Kidney (tissue), 14 donors: ENCODE measurements around the gene CNOT1. TPM values are rescaled to one million over a fixed set of nuclear protein-coding genes. Genes with fewer than 3 reads are reported as not detected.

Experiments used
- DNase-seq, 5 donors: peaks; one replicate each; pipeline ENCODE4 v3.0.0-alpha.2; 2013 to 2020
- FAIRE-seq: peaks from 2 replicates; lab custom pipeline; 2012; peaks lifted over from hg19 to GRCh38; lab: Jason Lieb, UNC
- H3K27ac ChIP-seq, 2 donors: one replicate each; pipeline ENCODE4 v1.7.0; 2013; ENCODE audit warnings: low read depth in 2 of 2, low read length in 2 of 2, inconsistent platforms in 1 of 2
- H3K27me3 ChIP-seq: one replicate; pipeline ENCODE4 v1.7.1; 2013; ENCODE audit warnings: low read length, inconsistent platforms; ENCODE audit not compliant: control insufficient read depth, insufficient read depth
- H3K36me3 ChIP-seq, 3 donors: one replicate each; pipeline versions ENCODE4 v1.7.0 to v1.7.1; 2013; ENCODE audit warnings: low read length in 3 of 3, control low read depth in 1 of 3, inconsistent platforms in 1 of 3; ENCODE audit not compliant: insufficient read depth in 3 of 3, control insufficient read depth in 2 of 3
- H3K4me1 ChIP-seq, 3 donors: one replicate each; pipeline versions ENCODE4 v1.7.0 to v1.7.1; 2013; ENCODE audit warnings: low read length in 3 of 3, inconsistent platforms in 1 of 3, low read depth in 1 of 3; ENCODE audit not compliant: control insufficient read depth in 2 of 3, insufficient read depth in 2 of 3
- H3K4me3 ChIP-seq, 3 donors: one replicate each; pipeline versions ENCODE4 v1.7.0 to v1.8.1; 2013; ENCODE audit warnings: low read length in 3 of 3, control low read depth in 1 of 3, inconsistent platforms in 1 of 3
- H3K9ac ChIP-seq, 3 donors: one replicate each; pipeline versions ENCODE4 v1.7.0 to v1.7.1; 2013; ENCODE audit warnings: low read length in 3 of 3, control low read depth in 1 of 3, inconsistent platforms in 1 of 3
- H3K9me3 ChIP-seq, 3 donors: one replicate each; pipeline versions ENCODE4 v1.7.0 to v1.7.1; 2013; ENCODE audit warnings: low read length in 3 of 3, control low read depth in 1 of 3, inconsistent platforms in 1 of 3; ENCODE audit not compliant: control insufficient read depth in 2 of 3, insufficient read depth in 1 of 3
- CTCF ChIP-seq: IDR thresholded peaks from 3 replicates; pipeline ENCODE4 v1.5.1; 2012; ENCODE audit warnings: mild to moderate bottlenecking, moderate library complexity, borderline replicate concordance; ENCODE audit not compliant: insufficient read depth; ENCODE audit errors: extremely low read depth
- intact Hi-C: fragments of 100-400 bp; cut with DNase I; formaldehyde crosslinking; loops from one replicate; pipeline ENCODE4 v1.11.1; 2022
- polyA plus RNA-seq: library from polyadenylated mRNA; stranded (reverse); fragments of 350-450 nt; fragmentation: Illumina TruSeq; extraction: RNeasy Lipid Tissue Mini Kit (QIAGEN cat#74804); gene quantifications from one replicate; pipeline ENCODE4 v1.2.3, GENCODE V29; 2014; ENCODE audit warnings: low read depth, low replicate concordance; ENCODE audit not compliant: insufficient read depth
- total RNA-seq: library from RNA; stranded (reverse); fragmentation: NEBNext Ultra II Directional; extraction: Animal tissue kit (Norgen Biotek cat#: 25700); gene quantifications from one replicate; pipeline ENCODE4 v1.2.1, GENCODE V29; 2021
- donor health status: control.
- donor health status: control.
- donor health status: control.
- donor health status: control.
- donor health status: control.
- donor health status: DM: yes; HTN: yes; CAD: no.
- donor health status: Normal renal cell carcinoma (clear cell type).

The CNOT1 gene
- total and polyA plus RNA-seq, 2 donors from 2014 or later, result 54.8 to 147 TPM

- no peaks in the 10 kb centered on the region for H3K4me1 ChIP-seq
- no peaks in the 10 kb centered on the region for H3K36me3 ChIP-seq
- DNase-seq, result peak in 1 of 5 donors; percentile 49
- no peak overlapping the region for H3K27ac ChIP-seq
- intact Hi-C loops, result no loop called here
- no peaks in the 10 kb centered on the region for H3K9me3 ChIP-seq
- no peak for FAIRE-seq
- H3K9ac ChIP-seq, result no peak overlapping the region
- no peak overlapping the region for H3K4me3 ChIP-seq
- no peaks in the 10 kb centered on the region for H3K27me3 ChIP-seq
- no peak for TF ChIP-seq CTCF
Measured at GRCh38 chr16:58507963-58508670, 121.5 kb downstream of the CNOT1 start.

DNA sequence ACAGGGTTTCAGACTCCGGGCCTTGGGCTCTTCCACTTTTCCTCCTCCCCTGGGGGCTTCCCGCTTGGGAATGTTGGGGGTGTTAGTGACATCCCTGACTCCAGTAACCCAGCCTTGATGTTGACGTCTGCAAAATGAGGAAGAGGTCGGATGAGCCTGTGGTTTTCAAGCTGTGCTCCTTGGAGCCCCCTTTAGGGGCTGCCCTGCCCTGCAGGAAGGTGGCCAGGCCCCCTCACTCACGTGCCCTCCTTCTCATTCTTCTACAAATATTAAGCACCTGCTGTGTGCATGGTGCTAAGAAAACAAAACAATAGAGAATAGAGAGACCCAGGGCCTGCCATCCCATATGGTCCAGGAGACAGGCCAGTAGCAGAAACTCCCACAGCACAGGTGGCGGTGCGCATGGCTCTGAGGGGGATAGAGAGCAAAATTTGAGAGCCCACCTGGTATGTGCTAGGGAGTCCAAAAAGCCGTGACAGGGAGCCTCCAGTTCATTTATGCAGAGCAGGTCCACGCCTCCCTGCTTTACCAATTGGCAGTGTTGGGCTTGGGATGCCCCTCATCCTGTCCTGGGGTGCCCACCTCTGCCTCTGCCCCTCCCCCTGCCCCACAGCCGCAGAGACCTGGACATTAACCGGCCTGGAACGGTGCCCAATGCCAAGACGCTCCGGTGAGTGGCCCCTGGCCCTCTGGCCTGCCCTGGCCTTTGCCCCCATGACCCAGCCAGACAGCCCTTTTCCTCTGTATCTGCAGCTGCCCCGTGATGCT is 122.2 kb downstream of the CNOT1 start:
- FAIRE-seq, result no peak
- intact Hi-C loops, result no loop called here
- H3K4me3 ChIP-seq, result no peak overlapping the region

DNA sequence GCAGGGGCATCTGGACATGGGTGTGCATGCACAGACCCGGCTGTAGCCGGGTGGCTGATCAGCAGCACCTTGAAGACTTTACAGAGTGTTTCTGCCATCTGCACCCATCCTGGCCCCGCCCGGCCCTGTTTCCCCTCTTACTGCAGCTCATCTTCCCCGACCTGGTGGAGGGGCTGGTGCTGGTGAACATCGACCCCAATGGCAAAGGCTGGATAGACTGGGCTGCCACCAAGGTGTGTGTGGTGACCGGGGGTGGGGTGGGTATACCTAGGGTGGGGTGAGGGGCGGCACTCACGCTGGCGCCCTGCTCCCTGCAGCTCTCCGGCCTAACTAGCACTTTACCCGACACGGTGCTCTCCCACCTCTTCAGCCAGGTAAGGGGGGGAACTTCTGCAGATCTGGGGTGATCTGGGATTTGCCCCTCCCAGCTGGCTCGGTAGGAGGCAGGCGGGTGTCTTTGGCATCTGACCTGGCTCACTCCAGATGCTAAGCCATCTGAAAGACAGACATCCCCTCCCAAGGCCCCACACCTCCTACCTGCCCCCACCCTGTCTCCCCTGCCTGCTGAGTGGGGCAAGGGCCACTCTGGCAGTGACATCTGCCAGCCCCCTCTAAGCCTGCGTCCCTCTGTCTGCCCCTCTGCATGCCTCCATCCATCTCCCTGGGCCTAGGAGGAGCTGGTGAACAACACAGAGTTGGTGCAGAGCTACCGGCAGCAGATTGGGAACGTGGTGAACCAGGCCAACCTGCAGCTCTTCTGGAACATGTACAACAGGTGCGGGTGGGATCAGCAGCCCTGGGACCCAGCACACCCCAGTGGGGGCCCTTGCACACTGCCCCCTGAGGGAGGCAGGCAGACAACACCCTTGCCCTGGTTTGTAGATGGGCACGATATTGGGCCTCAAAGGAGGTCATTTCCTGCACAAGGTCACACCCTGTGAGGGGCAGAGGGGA is 123.1 kb downstream of the CNOT1 start:
- DNase-seq, result peak in 2 of 5 donors; percentile 8 to 64
- intact Hi-C loops, result no loop called here
- H3K27ac ChIP-seq, result no peak overlapping the region
- H3K36me3 ChIP-seq, result no peaks in the 10 kb centered on the region
- no peak for TF ChIP-seq CTCF
- H3K4me1 ChIP-seq, result peaks cover 0 to 4% (median 0%) of the 10 kb centered on the region in 3 donors
- H3K9ac ChIP-seq, result no peak overlapping the region
- FAIRE-seq, result no peak
- no peaks in the 10 kb centered on the region for H3K27me3 ChIP-seq
- no peaks in the 10 kb centered on the region for H3K9me3 ChIP-seq
- no peak overlapping the region for H3K4me3 ChIP-seq

More for the DNA sequence above, 122.2 kb downstream of the CNOT1 start:
- no peak for TF ChIP-seq CTCF
- Histone ChIP-seq H3K9me3 (no peaks in the 10 kb centered on the region), H3K9ac (no peak overlapping the region), H3K27ac (no peak overlapping the region), H3K4me1 (no peaks in the 10 kb centered on the region), H3K36me3 (no peaks in the 10 kb centered on the region), H3K27me3 (no peaks in the 10 kb centered on the region)
- no peak for DNase-seq
